Esophagus squamous epithelium (tissue), 5 donors: Measurements from ENCODE around the gene ZFP36L2. TPM values are rescaled to one million over a fixed set of nuclear protein-coding genes. Genes with fewer than 3 reads are reported as not detected.

ENCODE experiments used
- DNase-seq: peaks from one replicate; lab custom pipeline; 2025; lab: John Stamatoyannopoulos, UW
- H3K27ac ChIP-seq, 4 donors: fragments of 200-600 bp; sonication (generic); one replicate each; pipeline ENCODE4 v1.5.1; 2016 to 2019; ENCODE audit warnings: mild to moderate bottlenecking in 1 of 4
- H3K27me3 ChIP-seq, 4 donors: fragments of 200-600 bp; sonication (generic); 1 replicate in 3 of 4; 2 replicates in 1 of 4; pipeline versions ENCODE4 v1.5.1 to v1.6.0; 2017 to 2021; ENCODE audit warnings: antibody characterized with exemption in 1 of 4
- H3K36me3 ChIP-seq, 3 donors: fragments of 200-600 bp; sonication (generic); one replicate each; pipeline ENCODE4 v1.5.1; 2016 to 2019
- H3K4me1 ChIP-seq, 3 donors: fragments of 200-600 bp; sonication (generic); one replicate each; pipeline ENCODE4 v1.5.1; 2017 to 2019
- H3K4me3 ChIP-seq, 4 donors: fragments of 200-600 bp; sonication (generic); 1 replicate in 3 of 4; 2 replicates in 1 of 4; pipeline ENCODE4 v1.5.1; 2016 to 2019; ENCODE audit warnings: mild to moderate bottlenecking in 2 of 4, moderate library complexity in 1 of 4
- H3K9me3 ChIP-seq, 3 donors: fragments of 200-600 bp; sonication (generic); one replicate each; pipeline ENCODE4 v1.5.1; 2016 to 2019
- POLR2A ChIP-seq, 4 donors: fragments of 450-650 bp; IDR thresholded peaks; one replicate each; pipeline ENCODE4 v1.6.1; 2017; ENCODE audit warnings: antibody characterized with exemption in 4 of 4, mild to moderate bottlenecking in 4 of 4, moderate library complexity in 3 of 4
- WGBS, 2 donors: methylation state at CpG; one replicate each; pipeline ENCODE4 v1.1.5; 2018; 5-methylcytosine and 5-hydroxymethylcytosine counted together
- intact Hi-C: fragments of 100-400 bp; cut with DNase I; formaldehyde crosslinking; loops from one replicate; pipeline ENCODE4 v1.15.0; 2022
- total RNA-seq, 4 donors: library from RNA; depleted of rRNA; stranded (reverse); fragments of >200 nt; gene quantifications; one replicate each; pipeline ENCODE4 v1.1.0, GENCODE V29; 2016
- TF ChIP-seq, protein P1 (sequence below), 6 experiments: fragments of 450-650 bp in 4 of 6; fragments of 200-600 bp in 2 of 6; sonication (generic) in 2 of 6; IDR thresholded peaks; one replicate each; pipeline ENCODE4 v1.5.1; 2016 to 2019; ENCODE audit warnings: antibody characterized with exemption in 6 of 6, mild to moderate bottlenecking in 4 of 6, moderate library complexity in 4 of 6
- donor health status: DM: yes; HTN: yes; CAD: no.

Gene ZFP36L2
- total RNA-seq, 4 donors from 2014 or later, result 26.6 to 87.7 (median 41.8) TPM

DNA sequence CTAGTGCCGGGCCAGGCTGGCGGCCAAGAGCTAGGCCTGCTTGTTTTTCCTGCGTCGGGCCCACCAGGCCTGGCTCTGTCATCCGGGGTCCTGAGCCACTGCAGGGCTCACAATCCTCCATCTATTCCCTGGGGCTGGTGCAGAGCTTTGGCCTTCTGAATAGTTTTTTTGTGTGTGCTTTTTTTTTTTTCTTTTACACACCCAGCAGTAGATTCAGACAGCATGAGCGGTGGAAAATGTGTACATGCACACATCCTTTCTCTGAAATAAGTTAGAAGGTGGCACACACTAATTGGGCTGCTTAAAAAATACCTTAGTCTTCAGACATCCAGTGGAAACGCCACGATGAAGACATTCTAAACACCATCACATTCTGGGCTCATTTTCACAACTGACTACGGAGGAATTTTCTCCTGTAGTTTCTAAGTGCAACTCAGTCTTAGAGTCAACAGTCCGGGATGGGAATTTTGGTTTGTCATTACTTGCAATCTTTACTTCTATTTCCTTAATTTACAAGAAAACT, 6.1 kb downstream of the ZFP36L2 start:
- intact Hi-C loops, result loop anchor here (5.0 to 10.0 kb wide), 2 partner anchors 88 to 245 kb away; no protein-coding TSS in a partner anchor
- DNase-seq, result no peak
- Histone ChIP-seq H3K27ac (peak overlapping the region; percentile 96 to 100 (median 98)), H3K36me3 (peaks cover 4 to 29% (median 19%) of the 10 kb centered on the region in 3 donors), H3K9me3 (no peaks in the 10 kb centered on the region), H3K4me1 (peaks cover 41 to 72% (median 43%) of the 10 kb centered on the region in 3 donors), H3K27me3 (no peaks in the 10 kb centered on the region), H3K4me3 (peak overlapping the region; percentile 26 to 92 (median 86))
- WGBS, 2 donors, result 1 to 2% methylated on average over 10 of the region's 10 CpGs
- TF ChIP-seq, protein P1, sequence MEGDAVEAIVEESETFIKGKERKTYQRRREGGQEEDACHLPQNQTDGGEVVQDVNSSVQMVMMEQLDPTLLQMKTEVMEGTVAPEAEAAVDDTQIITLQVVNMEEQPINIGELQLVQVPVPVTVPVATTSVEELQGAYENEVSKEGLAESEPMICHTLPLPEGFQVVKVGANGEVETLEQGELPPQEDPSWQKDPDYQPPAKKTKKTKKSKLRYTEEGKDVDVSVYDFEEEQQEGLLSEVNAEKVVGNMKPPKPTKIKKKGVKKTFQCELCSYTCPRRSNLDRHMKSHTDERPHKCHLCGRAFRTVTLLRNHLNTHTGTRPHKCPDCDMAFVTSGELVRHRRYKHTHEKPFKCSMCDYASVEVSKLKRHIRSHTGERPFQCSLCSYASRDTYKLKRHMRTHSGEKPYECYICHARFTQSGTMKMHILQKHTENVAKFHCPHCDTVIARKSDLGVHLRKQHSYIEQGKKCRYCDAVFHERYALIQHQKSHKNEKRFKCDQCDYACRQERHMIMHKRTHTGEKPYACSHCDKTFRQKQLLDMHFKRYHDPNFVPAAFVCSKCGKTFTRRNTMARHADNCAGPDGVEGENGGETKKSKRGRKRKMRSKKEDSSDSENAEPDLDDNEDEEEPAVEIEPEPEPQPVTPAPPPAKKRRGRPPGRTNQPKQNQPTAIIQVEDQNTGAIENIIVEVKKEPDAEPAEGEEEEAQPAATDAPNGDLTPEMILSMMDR (IDR thresholded peaks at IDR 0.05), result no peak
- TF ChIP-seq POLR2A (IDR thresholded peaks at IDR 0.05), result peak in 1 of 4 donors; percentile 2

DNA sequence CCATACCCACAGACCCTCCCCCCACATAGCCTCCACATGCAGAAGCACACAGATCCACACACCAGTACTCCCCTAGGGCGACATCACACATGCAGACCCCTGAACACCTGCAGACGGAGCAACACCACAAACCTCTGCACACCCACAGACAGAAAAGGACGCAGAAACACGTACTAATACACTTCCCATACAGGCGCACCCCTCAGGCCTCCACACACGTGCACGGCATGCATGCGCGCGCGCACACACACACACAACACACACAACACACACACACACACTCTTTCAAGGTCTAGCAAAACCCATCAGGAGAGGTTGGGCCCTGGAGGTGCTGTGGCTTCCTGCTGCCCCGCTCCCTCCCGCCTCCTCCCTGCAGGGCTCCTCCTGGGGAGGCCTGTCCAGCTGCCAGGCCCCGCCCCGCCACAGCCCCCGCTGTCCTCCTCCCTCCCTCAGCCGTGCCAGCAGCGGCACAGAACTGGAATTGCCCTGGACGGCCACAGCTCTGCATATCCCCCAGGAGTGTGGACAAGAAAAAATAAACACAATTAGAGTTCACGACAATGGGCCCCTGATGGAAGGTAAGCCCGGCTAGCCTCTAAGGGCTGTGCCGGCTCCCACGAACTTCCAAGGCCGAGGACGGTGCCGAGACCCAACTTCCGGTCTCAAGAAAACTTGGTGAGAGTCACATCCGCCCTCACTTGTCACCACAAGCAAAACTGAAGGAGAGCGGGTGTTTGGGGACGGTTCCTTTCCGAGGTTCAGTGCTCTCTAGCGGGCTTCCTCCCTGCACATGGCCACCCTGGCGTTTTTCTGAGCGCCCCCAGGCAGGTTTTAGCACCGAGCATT, 6.8 kb downstream of the ZFP36L2 start:
- H3K27me3 ChIP-seq, result no peaks in the 10 kb centered on the region
- peak in 2 of 4 donors; percentile 65 to 73 for TF ChIP-seq POLR2A (IDR thresholded peaks at IDR 0.05)
- TF ChIP-seq, protein P1 (IDR thresholded peaks at IDR 0.05), result peak in 1 of 6 experiments; percentile 19
- peaks cover 4 to 22% (median 12%) of the 10 kb centered on the region in 3 donors for H3K36me3 ChIP-seq
- intact Hi-C loops, result loop anchor here (5.0 to 10.0 kb wide), 3 partner anchors 55 to 245 kb away; no protein-coding TSS in a partner anchor
- H3K4me1 ChIP-seq, result peaks cover 41 to 72% (median 43%) of the 10 kb centered on the region in 3 donors
- no peaks in the 10 kb centered on the region for H3K9me3 ChIP-seq
- H3K27ac ChIP-seq, result peak overlapping the region; percentile 96 to 100 (median 98)
- 1% methylated on average over 19 to 26 of the region's 35 CpGs for WGBS, 2 donors
- DNase-seq, result peak; percentile 65
- peak overlapping the region; percentile 26 to 92 (median 86) for H3K4me3 ChIP-seq

DNA sequence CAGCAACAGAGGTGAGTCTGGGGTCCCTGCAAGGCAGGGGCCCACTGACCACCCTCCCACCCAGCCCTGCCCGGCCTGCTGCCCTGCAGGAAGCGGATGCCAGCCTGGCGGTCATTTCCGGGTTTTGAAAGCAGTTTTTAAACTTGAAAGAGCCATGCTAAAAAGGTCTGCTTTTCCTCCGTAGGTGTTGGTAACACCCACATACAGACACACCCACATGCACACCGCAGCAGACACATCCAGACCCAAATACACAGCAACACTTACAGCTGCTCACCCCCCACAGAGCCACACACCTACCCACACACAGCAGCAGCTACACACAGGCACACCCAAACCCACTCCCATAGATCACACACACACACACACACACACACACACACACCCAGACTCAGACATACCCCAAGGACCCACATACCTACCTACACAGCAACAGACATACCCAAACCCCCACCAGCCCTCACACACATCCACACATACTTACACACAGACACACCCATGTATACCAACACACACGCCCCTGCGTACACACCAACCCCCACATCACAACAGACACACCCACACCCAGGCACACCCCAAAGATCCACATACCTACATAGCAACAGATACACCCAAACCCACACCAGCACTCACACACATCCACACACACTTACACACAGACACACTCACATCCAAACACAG, 7.6 kb downstream of the ZFP36L2 start:
- intact Hi-C loops, result loop anchor here (10.0 kb wide), 1 partner anchor 54 kb away; no protein-coding TSS in a partner anchor
- TF ChIP-seq, protein P1 (IDR thresholded peaks at IDR 0.05), result peak in 2 of 6 experiments; percentile 3 to 25
- peak in 2 of 4 donors; percentile 13 to 57 for TF ChIP-seq POLR2A (IDR thresholded peaks at IDR 0.05)
- H3K9me3 ChIP-seq, result no peaks in the 10 kb centered on the region
- H3K4me1 ChIP-seq, result peaks cover 41 to 72% (median 43%) of the 10 kb centered on the region in 3 donors
- DNase-seq, result peak; percentile 65
- peak overlapping the region; percentile 96 to 100 (median 98) for H3K27ac ChIP-seq
- 0 to 10% methylated on average over 2 of the region's 8 CpGs for WGBS, 2 donors
- H3K4me3 ChIP-seq, result peak overlapping the region; percentile 26 to 92 (median 86)
- no peaks in the 10 kb centered on the region for H3K27me3 ChIP-seq
- peaks cover 0 to 15% (median 6%) of the 10 kb centered on the region in 3 donors for H3K36me3 ChIP-seq

DNA sequence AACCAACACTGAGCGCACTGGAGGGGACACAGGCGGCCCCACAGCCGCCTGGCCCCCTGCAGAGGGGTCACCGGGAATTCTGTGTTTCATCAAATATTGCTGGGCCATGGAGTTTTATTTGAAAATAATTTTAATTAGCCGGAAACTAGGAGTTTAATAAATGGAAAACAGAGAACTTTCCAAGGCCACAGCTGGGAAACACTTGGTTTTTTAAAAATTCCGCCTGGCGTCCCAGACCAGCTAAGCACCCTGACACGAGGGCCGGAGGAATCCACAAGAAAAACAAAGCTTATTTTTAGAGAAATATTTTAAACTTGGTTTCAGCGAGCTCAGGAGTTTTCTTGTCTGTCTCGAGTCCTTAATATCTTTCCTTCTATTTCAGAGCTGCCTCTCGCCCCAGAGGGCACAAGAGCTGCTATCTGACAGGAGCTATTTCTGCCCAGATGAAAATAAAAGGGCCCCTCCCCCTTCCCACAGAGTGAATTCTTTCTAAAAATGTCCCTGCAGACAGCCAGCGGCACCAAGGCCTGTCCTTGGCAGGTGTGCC, 8.2 kb downstream of the ZFP36L2 start:
- DNase-seq, result no peak
- peak overlapping the region; percentile 96 to 100 (median 98) for H3K27ac ChIP-seq
- H3K4me1 ChIP-seq, result peaks cover 41 to 68% (median 43%) of the 10 kb centered on the region in 3 donors
- TF ChIP-seq, protein P1 (IDR thresholded peaks at IDR 0.05), result peak in 1 of 6 experiments; percentile 21
- TF ChIP-seq POLR2A (IDR thresholded peaks at IDR 0.05), result no peak
- WGBS, 2 donors, result 33 to 41% methylated on average over 11 of the region's 13 CpGs
- intact Hi-C loops, result loop anchor here (10.0 kb wide), 1 partner anchor 53 kb away; no protein-coding TSS in a partner anchor
- H3K9me3 ChIP-seq, result no peaks in the 10 kb centered on the region
- H3K4me3 ChIP-seq, result peak overlapping the region in 3 of 4 donors; percentile 79 to 92 (median 92)
- no peaks in the 10 kb centered on the region for H3K27me3 ChIP-seq
- H3K36me3 ChIP-seq, result peaks cover 0 to 8% (median 5%) of the 10 kb centered on the region in 3 donors
